IMR-90 (cell line): ENCODE measurements around the gene GALNT7. TPM values are rescaled to one million over a fixed set of nuclear protein-coding genes. Genes with fewer than 3 reads are reported as not detected.

Source experiments
- ATAC-seq: fragments of 200-7000 bp; cut with Tn5 transposase; 2 replicates; pipeline ENCODE4 v1.9.1; 2020; ENCODE audit warnings: low read depth, mild to moderate bottlenecking, moderate library complexity
- BruUV-seq: library from RNA; stranded (reverse); fragments of 400-500 nt; replicated peaks from 2 replicates; lab custom pipeline; 2021; lab: Mats Ljungman, UMichigan
- CTCF ChIA-PET: fragments of 300-600 bp; formaldehyde crosslinking; extraction: SDS; loops from one replicate; lab custom pipeline; 2021; ENCODE audit warnings: antibody characterized with exemption; lab: Yijun Ruan, JAX
- POLR2A ChIA-PET: fragments of 300-600 bp; sonication (Branson Sonifier 250); formaldehyde crosslinking; loops from one replicate; lab custom pipeline; 2022; ENCODE audit warnings: antibody characterized with exemption; ENCODE audit not compliant: unreplicated experiment; lab: Charles Lee
- DNase-seq: peaks from one replicate; pipeline ENCODE4 v3.0.0; 2013
- H2AFZ ChIP-seq: replicated peaks from 2 replicates; pipeline ENCODE3; 2013; ENCODE audit warnings: low read length, mild to moderate bottlenecking; ENCODE audit not compliant: poor library complexity
- H2AK5ac ChIP-seq: 2 replicates; pipeline ENCODE4 v1.6.1; 2013; ENCODE audit warnings: low read depth, low read length, inconsistent platforms
- H2AK9ac ChIP-seq: replicated peaks from 2 replicates; pipeline ENCODE3; 2013; ENCODE audit warnings: mild to moderate bottlenecking, low read depth, low read length, moderate library complexity; ENCODE audit not compliant: poor library complexity
- H2BK120ac ChIP-seq: 2 replicates; pipeline ENCODE4 v1.6.1; 2013; ENCODE audit warnings: low read depth, low read length, inconsistent platforms
- H2BK15ac ChIP-seq: 3 replicates; pipeline ENCODE4 v1.6.1; 2013; ENCODE audit warnings: low read depth, low read length, inconsistent platforms
- H2BK20ac ChIP-seq: 2 replicates; pipeline ENCODE4 v1.6.1; 2013; ENCODE audit warnings: low read depth, mild to moderate bottlenecking, inconsistent platforms, low read length, moderate library complexity
- H2BK5ac ChIP-seq: 2 replicates; pipeline ENCODE4 v1.6.1; 2013; ENCODE audit warnings: mild to moderate bottlenecking, low read depth, low read length, inconsistent platforms; ENCODE audit not compliant: poor library complexity, severe bottlenecking
- H3K14ac ChIP-seq: replicated peaks from 2 replicates; pipeline ENCODE4 v1.6.1; 2013; ENCODE audit warnings: low read depth, low read length, inconsistent platforms
- H3K18ac ChIP-seq: 2 replicates; pipeline ENCODE4 v1.6.1; 2013; ENCODE audit warnings: low read depth, low read length, control low read depth
- H3K23ac ChIP-seq: 2 replicates; pipeline ENCODE4 v1.6.1; 2013; ENCODE audit warnings: low read depth, low read length, inconsistent platforms
- H3K27ac ChIP-seq: 2 replicates; pipeline ENCODE4 v1.5.1; 2013; ENCODE audit warnings: mild to moderate bottlenecking, control low read depth, low read length; ENCODE audit not compliant: insufficient read depth
- H3K27me3 ChIP-seq: 2 replicates; pipeline ENCODE4 v1.6.1; 2013; ENCODE audit warnings: low read length; ENCODE audit not compliant: control insufficient read depth, insufficient read depth
- H3K36me3 ChIP-seq: 2 replicates; pipeline ENCODE4 v1.6.1; 2013; ENCODE audit warnings: low read length, mixed read lengths; ENCODE audit not compliant: control insufficient read depth, insufficient read depth
- H3K4ac ChIP-seq: 2 replicates; pipeline ENCODE4 v1.6.1; 2013; ENCODE audit warnings: low read depth, low read length, inconsistent platforms
- H3K4me1 ChIP-seq: 2 replicates; pipeline ENCODE4 v1.6.1; 2013; ENCODE audit warnings: low read length, mixed read lengths; ENCODE audit not compliant: control insufficient read depth, insufficient read depth
- H3K4me2 ChIP-seq: 2 replicates; pipeline ENCODE4 v1.6.1; 2013; ENCODE audit warnings: low read depth, mild to moderate bottlenecking, control low read depth, low read length, moderate library complexity
- H3K4me3 ChIP-seq: 2 replicates; pipeline ENCODE4 v1.5.1; 2013; ENCODE audit warnings: low read depth, mild to moderate bottlenecking, control low read depth, low read length, moderate library complexity; ENCODE audit not compliant: insufficient read depth
- H3K56ac ChIP-seq: 2 replicates; pipeline ENCODE4 v1.6.1; 2013; ENCODE audit warnings: low read length, inconsistent platforms; ENCODE audit not compliant: insufficient read depth; ENCODE audit errors: extremely low read depth
- H3K79me1 ChIP-seq, 2 experiments: 2 replicates each; pipeline ENCODE4 v1.6.1; 2013; ENCODE audit warnings: low read length in 2 of 2, inconsistent platforms in 1 of 2, low read depth in 1 of 2
- H3K9ac ChIP-seq: 2 replicates; pipeline ENCODE4 v1.6.1; 2013; ENCODE audit warnings: low read depth, low read length, control low read depth
- H3K9me1 ChIP-seq: 2 replicates; pipeline ENCODE4 v1.6.1; 2013; ENCODE audit warnings: low read length, inconsistent platforms; ENCODE audit not compliant: insufficient read depth
- H3K9me3 ChIP-seq: 2 replicates; pipeline ENCODE4 v1.6.1; 2013; ENCODE audit warnings: low read length; ENCODE audit not compliant: control insufficient read depth, insufficient read depth
- H4K20me1 ChIP-seq: 2 replicates; pipeline ENCODE4 v1.6.1; 2013; ENCODE audit warnings: low read length, inconsistent platforms; ENCODE audit not compliant: insufficient read depth
- H4K5ac ChIP-seq: 2 replicates; pipeline ENCODE4 v1.6.1; 2013; ENCODE audit warnings: mild to moderate bottlenecking, low read depth, low read length, control low read depth
- H4K8ac ChIP-seq, 2 experiments: 2 replicates each; pipeline ENCODE4 v1.6.1; 2013; ENCODE audit warnings: low read depth in 2 of 2, low read length in 2 of 2, control low read depth in 1 of 2, inconsistent platforms in 1 of 2
- H4K91ac ChIP-seq: 2 replicates; pipeline ENCODE4 v1.6.1; 2013; ENCODE audit warnings: low read depth, low read length, inconsistent platforms; ENCODE audit not compliant: insufficient read depth
- BHLHE40 ChIP-seq: fragments of 150-350 bp; IDR thresholded peaks from 2 replicates; pipeline ENCODE4 v1.6.1; 2016; ENCODE audit warnings: mild to moderate bottlenecking, low read depth, low read length
- CEBPB ChIP-seq: IDR thresholded peaks from 2 replicates; pipeline ENCODE4 v1.6.1; 2012; ENCODE audit warnings: low read depth, low read length, improper control_type of control experiment
- CHD1 ChIP-seq: IDR thresholded peaks from 2 replicates; pipeline ENCODE4 v1.6.1; 2012; ENCODE audit warnings: low read depth, low read length, improper control_type of control experiment
- CTCF ChIP-seq: conservative IDR thresholded peaks from 2 replicates; pipeline ENCODE4 v1.5.1; 2012; ENCODE audit warnings: mild to moderate bottlenecking, low read depth, low read length, improper control_type of control experiment
- ELK1 ChIP-seq: fragments of 150-350 bp; IDR thresholded peaks from 2 replicates; pipeline ENCODE4 v1.6.1; 2016; ENCODE audit warnings: low read depth, mild to moderate bottlenecking, low read length, moderate library complexity, borderline replicate concordance
- FOS ChIP-seq: fragments of 150-350 bp; IDR thresholded peaks from 2 replicates; pipeline ENCODE4 v1.6.1; 2016; ENCODE audit warnings: low read depth, low read length
- MAFK ChIP-seq: IDR thresholded peaks from 2 replicates; pipeline ENCODE4 v1.6.1; 2012; ENCODE audit warnings: low read depth, low read length, improper control_type of control experiment
- MAZ ChIP-seq: IDR thresholded peaks from 2 replicates; pipeline ENCODE4 v1.6.1; 2012; ENCODE audit warnings: low read depth, mild to moderate bottlenecking, low read length, improper control_type of control experiment, moderate library complexity, borderline replicate concordance
- MXI1 ChIP-seq: IDR thresholded peaks from 2 replicates; pipeline ENCODE4 v1.6.1; 2012; ENCODE audit warnings: low read depth, mild to moderate bottlenecking, low read length, moderate library complexity, borderline replicate concordance
- NFE2L2 ChIP-seq: fragments of 150-350 bp; IDR thresholded peaks from 2 replicates; pipeline ENCODE4 v1.6.1; 2016; ENCODE audit warnings: low read depth, mild to moderate bottlenecking, low read length
- POLR2A ChIP-seq: IDR thresholded peaks from 2 replicates; pipeline ENCODE4 v1.6.1; 2012; ENCODE audit warnings: mild to moderate bottlenecking, low read depth, low read length
- RAD21 ChIP-seq: IDR thresholded peaks from 2 replicates; pipeline ENCODE4 v1.6.1; 2012; ENCODE audit warnings: low read length, improper control_type of control experiment
- RCOR1 ChIP-seq: IDR thresholded peaks from 2 replicates; pipeline ENCODE4 v1.6.1; 2012; ENCODE audit warnings: mild to moderate bottlenecking, low read length, improper control_type of control experiment; ENCODE audit not compliant: insufficient replicate concordance
- SMC3 ChIP-seq: fragments of 150-350 bp; IDR thresholded peaks from 2 replicates; pipeline ENCODE4 v1.6.1; 2016; ENCODE audit warnings: low read depth, mild to moderate bottlenecking, antibody characterized with exemption, low read length, moderate library complexity
- USF2 ChIP-seq: fragments of 150-350 bp; IDR thresholded peaks from 2 replicates; pipeline ENCODE4 v1.6.1; 2017; ENCODE audit warnings: mild to moderate bottlenecking, antibody characterized with exemption, low read length, low read depth
- WGBS, 2 experiments: methylation state at CpG; one replicate each; pipeline versions ENCODE4 v1.1.5 to v1.1.7; 2013; ENCODE audit warnings: missing lambda C conversion rate in 2 of 2; ENCODE audit not compliant: insufficient read length in 1 of 2; ENCODE audit errors: extremely low coverage in 2 of 2; 5-methylcytosine and 5-hydroxymethylcytosine counted together
- dilution Hi-C: fragments of 300-500 bp; cut with HindIII; formaldehyde crosslinking; loops from one replicate; pipeline ENCODE4 v1.14.3; 2018; ENCODE audit warnings: low sequenced_read_pairs; ENCODE audit not compliant: unreplicated experiment
- in situ Hi-C: fragments of 300-500 bp; cut with MboI; formaldehyde crosslinking; loops from 3 replicates; pipeline ENCODE4 v1.14.3; 2019; ENCODE audit warnings: low sequenced_read_pairs, inconsistent platforms, mixed read lengths
- intact Hi-C: fragments of 100-400 bp; cut with micrococcal nuclease; formaldehyde crosslinking; loops from 2 replicates; pipeline ENCODE4 v1.10.0; 2022
- polyA plus RNA-seq, 3 experiments: library from polyadenylated mRNA; depleted of rRNA; stranded (reverse); fragments of >200 nt; gene quantifications; 2 replicates each; pipeline ENCODE4 v1.2.3, GENCODE V29; 2012; ENCODE audit warnings: low replicate concordance in 1 of 3
- total RNA-seq: library from RNA; depleted of rRNA; stranded (reverse); fragments of >200 nt; gene quantifications from 2 replicates; pipeline ENCODE4 v1.2.3, GENCODE V29; 2012

GALNT7 gene
- total and polyA plus RNA-seq, 2 of the 4 experiments (the other 2 are of a cell fraction): 19.1 to 31.2 TPM

GRCh38 chr4:173192375-173193162 lies 24.0 kb downstream of the GALNT7 start:
- in situ Hi-C loops (no loop called here), dilution Hi-C loops (no loop called here), intact Hi-C loops (no loop called here)
- H3K4me2 ChIP-seq: no peak overlapping the region
- no peak overlapping the region for H3K18ac ChIP-seq
- H4K5ac ChIP-seq: no peak overlapping the region
- peak overlapping the region; percentile 34 for H2AK9ac ChIP-seq
- no peak overlapping the region for H3K4ac ChIP-seq
- H2BK5ac ChIP-seq: no peak overlapping the region
- H2BK15ac ChIP-seq: no peak overlapping the region
- H4K20me1 ChIP-seq: peaks cover 2% of the 10 kb centered on the region; the same call in 1 of the 2 replicates
- H4K8ac ChIP-seq: no peak overlapping the region
- H2BK120ac ChIP-seq: no peak overlapping the region
- BruUV-seq: no TSS peak
- H3K14ac ChIP-seq: no peak overlapping the region
- no peak overlapping the region for H3K56ac ChIP-seq
- H2BK20ac ChIP-seq: no peak overlapping the region
- peaks cover 6% of the 10 kb centered on the region; the same call in 1 of the 2 replicates for H3K4me1 ChIP-seq
- H3K9me3 ChIP-seq: no peaks in the 10 kb centered on the region
- no peak overlapping the region for H3K4me3 ChIP-seq
- H2AK5ac ChIP-seq: no peak overlapping the region
- no peak overlapping the region for H2AFZ ChIP-seq
- no peak overlapping the region for H3K27ac ChIP-seq
- no peak overlapping the region for H4K91ac ChIP-seq
- no peaks in the 10 kb centered on the region for H3K9me1 ChIP-seq
- H3K36me3 ChIP-seq: no peaks in the 10 kb centered on the region
- no peak overlapping the region for H3K9ac ChIP-seq
- POLR2A ChIA-PET: no interaction called here
- H3K23ac ChIP-seq: no peak overlapping the region; the same call in 1 of the 2 replicates
- WGBS, 2 experiments: no CpG with 5 or more reads among the region's 7 CpGs
- peaks cover 10 to 30% of the 10 kb centered on the region in 2 experiments; a peak in 3 of 4 replicates for H3K79me1 ChIP-seq
- CTCF ChIA-PET: no interaction called here
- ATAC-seq: no peak
- H3K27me3 ChIP-seq: no peaks in the 10 kb centered on the region
- DNase-seq: no peak
- TF ChIP-seq MAFK (no peak), MXI1 (no peak), BHLHE40 (no peak), FOS (no peak), ELK1 (no peak), RCOR1 (no peak), SMC3 (no peak), USF2 (no peak), RAD21 (no peak), POLR2A (no peak), CEBPB (no peak), MAZ (no peak), NFE2L2 (no peak), CTCF (no peak), CHD1 (no peak)
